ENCODE results near the gene PTPRD. TPM values are rescaled to one million over a fixed set of nuclear protein-coding genes. Genes with fewer than 3 reads are reported as not detected.
A peak's percentile ranks its signal among the peaks of the same experiment; 100 is the strongest.

Gene PTPRD
- total RNA-seq, 1 experiment from 2014 or later, result not detected

DNA sequence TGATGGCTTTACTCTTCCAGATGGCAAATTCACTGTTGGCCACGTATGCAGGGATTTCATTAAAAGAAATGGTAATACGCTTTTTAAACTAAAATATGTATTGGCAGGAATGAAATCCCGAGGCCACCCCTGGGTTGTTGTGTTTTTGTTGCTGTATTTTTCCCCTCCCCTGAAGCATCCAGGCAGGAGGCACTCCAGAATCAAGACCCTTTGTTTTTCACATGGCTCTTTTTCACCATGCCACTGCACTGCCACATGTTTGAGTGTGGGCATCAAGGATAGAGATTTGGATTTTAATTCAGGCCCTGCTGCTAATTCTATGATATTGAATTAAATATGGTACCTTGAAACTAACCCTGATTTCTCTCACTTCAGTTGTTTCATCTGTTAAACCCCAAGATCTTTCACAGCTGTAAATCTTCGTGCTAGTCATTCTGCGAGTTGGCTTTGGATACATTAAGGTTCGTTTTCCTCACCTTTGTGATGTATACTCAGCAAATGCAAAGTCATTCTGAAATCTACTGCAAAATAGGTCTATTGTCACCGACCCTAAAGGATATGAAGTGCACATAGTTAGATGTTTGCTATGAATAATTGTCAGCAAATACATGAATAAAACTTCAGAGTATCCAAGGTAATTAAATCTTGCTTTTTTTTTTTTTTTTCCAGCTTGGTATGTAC lies 533.4 kb downstream of the PTPRD start:
- CTCF ChIA-PET, result interaction anchor here (0.6 to 1.0 kb wide), 3 partner anchors 11 to 102 kb away, joined by 3 read pairs; no protein-coding TSS in a partner anchor
- POLR2A ChIA-PET, result no interaction called here
- no peak overlapping the region for H3K4me3 Mint-ChIP-seq (ENCODE audit: unreplicated experiment)
- peaks cover 89% of the 10 kb centered on the region for H3K27me3 Mint-ChIP-seq (ENCODE audit: insufficient read depth, unreplicated experiment)
- no TSS peak for BruUV-seq (replicated peaks)
- no peaks in the 10 kb centered on the region for H3K9me3 Mint-ChIP-seq (ENCODE audit: unreplicated experiment)
- H3K36me3 Mint-ChIP-seq (ENCODE audit: insufficient read depth, unreplicated experiment), result no peaks in the 10 kb centered on the region
- TF ChIP-seq, protein P1, sequence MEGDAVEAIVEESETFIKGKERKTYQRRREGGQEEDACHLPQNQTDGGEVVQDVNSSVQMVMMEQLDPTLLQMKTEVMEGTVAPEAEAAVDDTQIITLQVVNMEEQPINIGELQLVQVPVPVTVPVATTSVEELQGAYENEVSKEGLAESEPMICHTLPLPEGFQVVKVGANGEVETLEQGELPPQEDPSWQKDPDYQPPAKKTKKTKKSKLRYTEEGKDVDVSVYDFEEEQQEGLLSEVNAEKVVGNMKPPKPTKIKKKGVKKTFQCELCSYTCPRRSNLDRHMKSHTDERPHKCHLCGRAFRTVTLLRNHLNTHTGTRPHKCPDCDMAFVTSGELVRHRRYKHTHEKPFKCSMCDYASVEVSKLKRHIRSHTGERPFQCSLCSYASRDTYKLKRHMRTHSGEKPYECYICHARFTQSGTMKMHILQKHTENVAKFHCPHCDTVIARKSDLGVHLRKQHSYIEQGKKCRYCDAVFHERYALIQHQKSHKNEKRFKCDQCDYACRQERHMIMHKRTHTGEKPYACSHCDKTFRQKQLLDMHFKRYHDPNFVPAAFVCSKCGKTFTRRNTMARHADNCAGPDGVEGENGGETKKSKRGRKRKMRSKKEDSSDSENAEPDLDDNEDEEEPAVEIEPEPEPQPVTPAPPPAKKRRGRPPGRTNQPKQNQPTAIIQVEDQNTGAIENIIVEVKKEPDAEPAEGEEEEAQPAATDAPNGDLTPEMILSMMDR (IDR thresholded peaks at IDR 0.05; ENCODE audit: unreplicated experiment), result no peak
- DNase-seq (ENCODE audit: unreplicated experiment), result no peak
- no peak overlapping the region for H3K27ac Mint-ChIP-seq (ENCODE audit: low read depth, unreplicated experiment)
- intact Hi-C loops (cut with micrococcal nuclease), result no loop called here
- no peaks in the 10 kb centered on the region for H3K4me1 Mint-ChIP-seq (ENCODE audit: insufficient read depth, unreplicated experiment)

DNA sequence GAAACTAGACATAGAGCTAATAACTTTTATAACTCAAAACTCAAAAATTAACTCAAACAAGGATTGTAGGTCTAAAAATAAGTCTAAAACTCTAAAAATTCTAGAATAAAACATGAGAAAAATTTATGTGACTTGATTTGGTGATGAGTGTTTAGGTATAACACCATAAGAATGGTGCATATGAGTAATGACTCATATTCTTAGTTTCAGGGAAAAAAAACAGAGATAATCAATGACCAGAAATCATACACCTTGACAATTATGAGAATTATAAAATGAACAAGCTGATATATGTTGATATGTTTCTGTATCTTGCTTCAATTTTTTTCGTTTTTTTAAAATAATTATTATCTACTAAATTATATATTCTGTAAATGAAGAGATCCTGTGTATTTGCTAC lies 541.2 kb downstream of the PTPRD start:
- DNase-seq (ENCODE audit: unreplicated experiment), result no peak
- CTCF ChIA-PET, result interaction anchor here (1.2 kb wide), 1 partner anchor 12 kb away, joined by 3 read pairs; no protein-coding TSS in a partner anchor
- TF ChIP-seq, protein P1 (IDR thresholded peaks at IDR 0.05; ENCODE audit: unreplicated experiment), result no peak
- Mint-ChIP-seq H3K4me3 (ENCODE audit: unreplicated experiment) (no peak overlapping the region), H3K27me3 (ENCODE audit: insufficient read depth, unreplicated experiment) (peaks cover 43% of the 10 kb centered on the region), H3K9me3 (ENCODE audit: unreplicated experiment) (no peaks in the 10 kb centered on the region), H3K36me3 (ENCODE audit: insufficient read depth, unreplicated experiment) (no peaks in the 10 kb centered on the region), H3K4me1 (ENCODE audit: insufficient read depth, unreplicated experiment) (no peaks in the 10 kb centered on the region), H3K27ac (ENCODE audit: low read depth, unreplicated experiment) (no peak overlapping the region)
- intact Hi-C loops (cut with micrococcal nuclease), result no loop called here
- BruUV-seq (replicated peaks), result no TSS peak
- POLR2A ChIA-PET, result no interaction called here

DNA sequence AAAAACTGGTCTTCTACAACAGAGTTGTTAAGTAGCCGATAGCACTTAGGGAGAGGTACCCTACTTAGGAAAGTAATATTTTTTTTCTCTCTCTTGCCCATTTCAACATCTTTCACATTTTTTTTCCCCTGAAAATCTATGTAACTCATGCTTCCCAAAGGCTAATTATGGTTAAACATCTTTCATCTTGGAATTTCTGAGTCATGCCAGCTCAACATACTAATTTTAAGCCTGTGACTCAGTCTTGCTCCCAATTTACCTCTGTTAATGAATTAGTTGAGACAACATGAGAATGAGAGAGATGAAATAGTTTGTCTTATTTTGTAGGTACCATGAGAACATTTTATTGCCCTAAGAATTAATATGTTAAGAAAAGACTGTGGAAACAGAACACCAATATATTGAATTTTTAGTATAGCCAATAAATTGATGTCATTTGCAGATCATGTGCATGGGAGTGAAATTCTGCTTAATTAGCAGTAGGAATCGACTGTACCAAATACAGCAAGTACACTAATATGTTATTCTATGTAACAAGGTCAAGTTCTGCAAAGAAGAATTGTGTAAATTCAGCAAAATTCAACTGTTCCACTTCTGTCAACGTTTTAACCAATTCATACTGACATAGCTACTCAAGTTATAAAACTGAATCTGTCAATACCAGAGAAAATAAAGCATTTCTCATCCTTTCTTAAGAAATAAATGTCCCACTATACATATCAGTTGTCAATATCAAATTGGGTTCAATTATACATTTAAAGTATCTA lies 550.0 kb downstream of the PTPRD start:
- Mint-ChIP-seq H3K4me3 (ENCODE audit: unreplicated experiment) (no peak overlapping the region), H3K27me3 (ENCODE audit: insufficient read depth, unreplicated experiment) (peaks cover 85% of the 10 kb centered on the region), H3K9me3 (ENCODE audit: unreplicated experiment) (no peaks in the 10 kb centered on the region), H3K4me1 (ENCODE audit: insufficient read depth, unreplicated experiment) (peaks cover 12% of the 10 kb centered on the region), H3K27ac (ENCODE audit: low read depth, unreplicated experiment) (no peak overlapping the region), H3K36me3 (ENCODE audit: insufficient read depth, unreplicated experiment) (no peaks in the 10 kb centered on the region)
- POLR2A ChIA-PET, result interaction anchor here (1.1 kb wide), 1 partner anchor 193 kb away, joined by 3 read pairs; no protein-coding TSS in a partner anchor
- TF ChIP-seq, protein P1 (IDR thresholded peaks at IDR 0.05; ENCODE audit: unreplicated experiment), result no peak
- CTCF ChIA-PET, result interaction anchor here (1.3 kb wide), 1 partner anchor 170 kb away, joined by 3 read pairs; no protein-coding TSS in a partner anchor
- intact Hi-C loops (cut with micrococcal nuclease), result no loop called here
- no TSS peak for BruUV-seq (replicated peaks)
- peak; percentile 5 for DNase-seq (ENCODE audit: unreplicated experiment)

DNA sequence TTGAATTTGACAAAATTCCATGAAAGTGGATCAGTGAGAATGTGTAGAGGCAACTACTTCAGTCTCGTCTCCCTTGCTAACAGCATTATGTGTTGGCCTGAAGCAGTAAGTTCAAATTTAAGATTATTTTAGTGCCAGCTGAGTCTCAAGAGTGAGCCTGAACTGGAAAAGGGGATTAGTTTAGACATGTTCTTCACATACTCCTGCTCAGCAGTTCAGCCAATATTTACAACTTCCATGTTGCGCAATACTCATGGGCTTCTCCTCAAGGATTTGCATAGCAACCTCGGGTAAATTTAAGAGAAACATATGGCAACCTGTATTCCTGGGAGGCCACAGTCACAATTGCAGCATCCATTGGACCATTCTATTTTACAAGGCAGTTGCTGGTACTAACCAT lies 553.8 kb downstream of the PTPRD start:
- intact Hi-C loops (cut with micrococcal nuclease), result no loop called here
- POLR2A ChIA-PET, result no interaction called here
- no peak overlapping the region for H3K27ac Mint-ChIP-seq (ENCODE audit: low read depth, unreplicated experiment)
- H3K9me3 Mint-ChIP-seq (ENCODE audit: unreplicated experiment), result no peaks in the 10 kb centered on the region
- BruUV-seq (replicated peaks), result no TSS peak
- TF ChIP-seq, protein P1 (IDR thresholded peaks at IDR 0.05; ENCODE audit: unreplicated experiment), result no peak
- CTCF ChIA-PET, result interaction anchor here (0.6 to 1.3 kb wide), 4 partner anchors 13 to 1120 kb away, joined by 3 to 4 read pairs (median 4); no protein-coding TSS in a partner anchor
- H3K27me3 Mint-ChIP-seq (ENCODE audit: insufficient read depth, unreplicated experiment), result peaks cover 60% of the 10 kb centered on the region
- no peak overlapping the region for H3K4me3 Mint-ChIP-seq (ENCODE audit: unreplicated experiment)
- peaks cover 12% of the 10 kb centered on the region for H3K4me1 Mint-ChIP-seq (ENCODE audit: insufficient read depth, unreplicated experiment)
- peak; percentile 69 for DNase-seq (ENCODE audit: unreplicated experiment)
- no peaks in the 10 kb centered on the region for H3K36me3 Mint-ChIP-seq (ENCODE audit: insufficient read depth, unreplicated experiment)
